ENCODE data around the gene ROR2. TPM values are rescaled to one million over a fixed set of nuclear protein-coding genes. Genes with fewer than 3 reads are reported as not detected.

The ROR2 gene
- total RNA-seq, 2 experiments from 2014 or later = not detected

DNA sequence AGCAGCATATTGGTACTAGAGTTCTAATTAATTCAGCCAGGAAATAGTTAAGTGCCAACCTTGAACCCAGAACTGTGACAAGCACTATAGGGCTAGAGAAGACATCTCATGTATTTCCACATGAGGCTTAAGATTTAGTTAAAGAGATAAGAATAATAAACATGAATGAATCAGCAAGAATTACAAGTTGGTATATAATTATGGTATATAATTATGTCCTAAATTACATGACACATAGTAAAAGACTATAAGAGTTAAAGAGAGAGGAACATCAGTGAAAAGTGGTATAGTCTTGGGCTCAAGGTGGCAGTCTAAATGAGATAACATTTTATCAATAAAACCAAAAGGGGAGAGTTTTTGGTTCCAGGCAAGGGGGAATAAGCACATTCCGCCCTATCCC, 303.3 kb downstream of the ROR2 start:
- TF ChIP-seq, protein P1, sequence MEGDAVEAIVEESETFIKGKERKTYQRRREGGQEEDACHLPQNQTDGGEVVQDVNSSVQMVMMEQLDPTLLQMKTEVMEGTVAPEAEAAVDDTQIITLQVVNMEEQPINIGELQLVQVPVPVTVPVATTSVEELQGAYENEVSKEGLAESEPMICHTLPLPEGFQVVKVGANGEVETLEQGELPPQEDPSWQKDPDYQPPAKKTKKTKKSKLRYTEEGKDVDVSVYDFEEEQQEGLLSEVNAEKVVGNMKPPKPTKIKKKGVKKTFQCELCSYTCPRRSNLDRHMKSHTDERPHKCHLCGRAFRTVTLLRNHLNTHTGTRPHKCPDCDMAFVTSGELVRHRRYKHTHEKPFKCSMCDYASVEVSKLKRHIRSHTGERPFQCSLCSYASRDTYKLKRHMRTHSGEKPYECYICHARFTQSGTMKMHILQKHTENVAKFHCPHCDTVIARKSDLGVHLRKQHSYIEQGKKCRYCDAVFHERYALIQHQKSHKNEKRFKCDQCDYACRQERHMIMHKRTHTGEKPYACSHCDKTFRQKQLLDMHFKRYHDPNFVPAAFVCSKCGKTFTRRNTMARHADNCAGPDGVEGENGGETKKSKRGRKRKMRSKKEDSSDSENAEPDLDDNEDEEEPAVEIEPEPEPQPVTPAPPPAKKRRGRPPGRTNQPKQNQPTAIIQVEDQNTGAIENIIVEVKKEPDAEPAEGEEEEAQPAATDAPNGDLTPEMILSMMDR (IDR thresholded peaks at IDR 0.05) = no peak
- Histone ChIP-seq H3K4me1 (ENCODE audit: insufficient read depth, low read length) (no peaks in the 10 kb centered on the region), H3K4me3 (ENCODE audit: low read length) (no peak overlapping the region), H3K27me3 (ENCODE audit: control insufficient read depth in 1 of 2, insufficient read depth in 2 of 2, low read length in 2 of 2) (peaks cover 8 to 9% of the 10 kb centered on the region in 2 experiments), H3K9me3 (ENCODE audit: control insufficient read depth in 1 of 2, insufficient read depth in 1 of 2, low read length in 2 of 2) (peaks cover 0 to 14% of the 10 kb centered on the region in 2 experiments), H3K36me3 (ENCODE audit: insufficient read depth, low read length) (no peaks in the 10 kb centered on the region), H3K27ac (ENCODE audit: low read depth in 1 of 2, low read length in 2 of 2) (no peak overlapping the region)
- Mint-ChIP-seq H3K36me3 (ENCODE audit: low read depth) (no peaks in the 10 kb centered on the region), H3K4me3 (no peak overlapping the region), H3K9me3 (no peaks in the 10 kb centered on the region), H3K27me3 (peaks cover 42% of the 10 kb centered on the region), H3K27ac (no peak overlapping the region), H3K4me1 (ENCODE audit: low read depth) (no peaks in the 10 kb centered on the region)
- POLR2A ChIA-PET = no interaction called here
- no peak for ATAC-seq (ENCODE audit: poor library complexity)
- intact Hi-C loops (cut with DNase I, micrococcal nuclease) = no loop called here
- DNase-seq = no peak
- CTCF ChIA-PET = no interaction called here

DNA sequence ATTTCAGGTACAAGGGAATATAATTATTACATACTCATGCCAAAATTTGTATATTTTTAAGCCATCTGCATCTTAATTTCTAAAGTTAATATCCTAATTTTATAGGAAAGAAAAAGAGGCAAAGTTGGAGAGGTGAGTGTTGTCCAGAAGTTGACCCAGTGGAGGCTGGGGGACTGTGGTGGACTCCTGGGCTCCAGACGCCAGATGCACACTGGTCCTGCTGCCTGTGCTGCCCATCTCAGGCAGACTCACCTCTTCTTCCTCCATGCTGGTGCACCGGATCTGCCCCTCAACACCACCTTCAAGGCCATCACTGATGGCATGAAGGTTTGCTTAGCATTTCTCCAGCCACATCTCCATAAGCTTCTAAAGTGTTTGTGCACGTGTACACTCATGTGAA, 305.6 kb downstream of the ROR2 start:
- peaks cover 0 to 14% of the 10 kb centered on the region in 2 experiments for H3K9me3 ChIP-seq (ENCODE audit: control insufficient read depth in 1 of 2, insufficient read depth in 1 of 2, low read length in 2 of 2)
- POLR2A ChIA-PET = no interaction called here
- TF ChIP-seq, protein P1 (IDR thresholded peaks at IDR 0.05) = no peak

DNA sequence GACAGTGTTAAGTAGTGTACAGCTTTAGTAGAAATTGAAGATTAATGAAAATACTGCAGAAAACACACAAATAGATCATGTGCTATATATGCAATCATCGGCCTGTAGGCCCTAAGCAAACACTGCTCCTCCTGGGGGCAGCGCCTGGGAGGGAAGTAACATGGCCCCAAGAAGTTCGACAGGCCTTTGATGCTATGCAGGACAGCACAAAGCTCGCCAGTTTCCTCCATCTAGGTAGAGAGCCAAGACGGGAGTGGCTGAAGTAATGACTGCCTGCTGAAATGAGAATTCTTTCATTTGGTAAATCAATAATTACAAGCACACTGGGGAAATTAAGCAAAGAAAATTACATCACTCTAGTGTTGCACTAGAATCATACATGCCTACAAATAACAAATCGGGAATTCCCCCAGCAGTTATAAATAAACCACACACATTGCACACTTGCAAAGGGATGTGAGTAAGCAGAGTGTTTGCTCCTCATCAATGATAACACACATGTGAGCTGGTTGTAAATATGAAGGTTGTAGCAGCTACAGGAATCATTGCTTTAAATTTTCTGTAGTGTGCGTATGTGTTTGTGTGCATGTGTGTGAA, 306.4 kb downstream of the ROR2 start:
- POLR2A ChIA-PET = no interaction called here
- TF ChIP-seq, protein P1 (IDR thresholded peaks at IDR 0.05) = no peak
- Mint-ChIP-seq H3K4me1 (ENCODE audit: low read depth) (no peaks in the 10 kb centered on the region), H3K4me3 (no peak overlapping the region), H3K27ac (no peak overlapping the region), H3K27me3 (peaks cover 27% of the 10 kb centered on the region), H3K36me3 (ENCODE audit: low read depth) (no peaks in the 10 kb centered on the region), H3K9me3 (peaks cover 3% of the 10 kb centered on the region)
- no peak for ATAC-seq (ENCODE audit: poor library complexity)
- no peak overlapping the region for H3K4me3 ChIP-seq (ENCODE audit: low read length)
- CTCF ChIA-PET = no interaction called here
- peaks cover 0 to 14% of the 10 kb centered on the region in 2 experiments for H3K9me3 ChIP-seq (ENCODE audit: control insufficient read depth in 1 of 2, insufficient read depth in 1 of 2, low read length in 2 of 2)
- intact Hi-C loops (cut with DNase I, micrococcal nuclease) = no loop called here
- DNase-seq = no peak
- H3K36me3 ChIP-seq (ENCODE audit: insufficient read depth, low read length) = no peaks in the 10 kb centered on the region
- no peaks in the 10 kb centered on the region for H3K4me1 ChIP-seq (ENCODE audit: insufficient read depth, low read length)
- H3K27me3 ChIP-seq (ENCODE audit: control insufficient read depth in 1 of 2, insufficient read depth in 2 of 2, low read length in 2 of 2) = peaks cover 8 to 9% of the 10 kb centered on the region in 2 experiments
- H3K27ac ChIP-seq (ENCODE audit: low read depth in 1 of 2, low read length in 2 of 2) = no peak overlapping the region

More for the DNA sequence above, 305.6 kb downstream of the ROR2 start:
- ATAC-seq (ENCODE audit: poor library complexity) (no peak), DNase-seq (no peak)
- peaks cover 8 to 9% of the 10 kb centered on the region in 2 experiments for H3K27me3 ChIP-seq (ENCODE audit: control insufficient read depth in 1 of 2, insufficient read depth in 2 of 2, low read length in 2 of 2)
- CTCF ChIA-PET = no interaction called here
- H3K27ac ChIP-seq (ENCODE audit: low read depth in 1 of 2, low read length in 2 of 2) = no peak overlapping the region
- H3K4me1 ChIP-seq (ENCODE audit: insufficient read depth, low read length) = no peaks in the 10 kb centered on the region
- no peak overlapping the region for H3K4me3 Mint-ChIP-seq
- H3K9me3 Mint-ChIP-seq = peaks cover 3% of the 10 kb centered on the region
- no peaks in the 10 kb centered on the region for H3K36me3 Mint-ChIP-seq (ENCODE audit: low read depth)
- intact Hi-C loops (cut with DNase I, micrococcal nuclease) = no loop called here
- H3K4me3 ChIP-seq (ENCODE audit: low read length) = no peak overlapping the region
- H3K27me3 Mint-ChIP-seq = peaks cover 32% of the 10 kb centered on the region
- H3K27ac Mint-ChIP-seq = no peak overlapping the region
- no peaks in the 10 kb centered on the region for H3K4me1 Mint-ChIP-seq (ENCODE audit: low read depth)
- no peaks in the 10 kb centered on the region for H3K36me3 ChIP-seq (ENCODE audit: insufficient read depth, low read length)

Data from CD4-positive, alpha-beta T cell (primary cell).